ENCODE measurements around the gene IARS1.

IARS1 gene

GRCh38 chr9:92328225-92328624, 34.7 kb upstream of the IARS1 start:
- Mint-ChIP-seq H3K4me1 (peaks cover 44% of the 10 kb centered on the region), H3K27ac (peak overlapping the region in 1 of 3 experiments; percentile 64), H3K9me3 (no peaks in the 10 kb centered on the region), H3K4me3 (peak overlapping the region; percentile 1 to 98 (median 95)), H3K27me3 (ENCODE audit: low read depth) (no peaks in the 10 kb centered on the region), H3K36me3 (ENCODE audit: low read depth) (no peaks in the 10 kb centered on the region)
- TF ChIP-seq CTCF (IDR thresholded peaks at IDR 0.05; ENCODE audit: unreplicated experiment in 3 of 3): peak; percentile 38 to 44 (median 43)

GRCh38 chr9:92327283-92327850, 33.9 kb upstream of the IARS1 start:
- no peak for TF ChIP-seq CTCF (IDR thresholded peaks at IDR 0.05; ENCODE audit: unreplicated experiment in 3 of 3)
- Mint-ChIP-seq H3K27me3 (ENCODE audit: low read depth) (no peaks in the 10 kb centered on the region), H3K4me3 (peak overlapping the region; percentile 93 to 98 (median 95)), H3K9me3 (no peaks in the 10 kb centered on the region), H3K27ac (peak overlapping the region; percentile 64 to 97 (median 97)), H3K36me3 (ENCODE audit: low read depth) (peaks cover 4% of the 10 kb centered on the region), H3K4me1 (peaks cover 36% of the 10 kb centered on the region)

GRCh38 chr9:92325991-92326500, 32.5 kb upstream of the IARS1 start:
- peak overlapping the region; percentile 93 to 98 (median 95) for H3K4me3 Mint-ChIP-seq
- peak overlapping the region; percentile 97 to 98 (median 97) for H3K27ac Mint-ChIP-seq
- H3K36me3 Mint-ChIP-seq (ENCODE audit: low read depth): peaks cover 7% of the 10 kb centered on the region
- no peaks in the 10 kb centered on the region for H3K27me3 Mint-ChIP-seq (ENCODE audit: low read depth)
- TF ChIP-seq CTCF (IDR thresholded peaks at IDR 0.05; ENCODE audit: unreplicated experiment in 3 of 3): no peak
- H3K9me3 Mint-ChIP-seq: no peaks in the 10 kb centered on the region
- peaks cover 36% of the 10 kb centered on the region for H3K4me1 Mint-ChIP-seq

GRCh38 chr9:92325269-92325990, 31.9 kb upstream of the IARS1 start, which contains the start of the genes CENPP and NOL8:
CENPP (plus strand) TSS chr9:92325953.
NOL8 (minus strand) TSS chr9:92325350; CDS start chr9:92324161, 1,189 bp downstream.
- Mint-ChIP-seq H3K27ac (peak within 1 kb of the TSS; percentile 97 to 98 (median 97)), H3K4me3 (peak within 1 kb of the TSS; percentile 93 to 98 (median 95)), H3K4me1 (peaks cover 36% of the 10 kb centered on the region), H3K9me3 (no peaks in the 10 kb centered on the region), H3K36me3 (ENCODE audit: low read depth) (peaks cover 10% of the 10 kb centered on the region), H3K27me3 (ENCODE audit: low read depth) (no peaks in the 10 kb centered on the region)
- no peak for TF ChIP-seq CTCF (IDR thresholded peaks at IDR 0.05; ENCODE audit: unreplicated experiment in 3 of 3)

GRCh38 chr9:92324889-92325268, 31.4 kb upstream of the IARS1 start:
- Mint-ChIP-seq H3K4me3 (peak overlapping the region; percentile 93 to 98 (median 95)), H3K36me3 (ENCODE audit: low read depth) (peaks cover 10% of the 10 kb centered on the region), H3K27ac (peak overlapping the region; percentile 97 to 98 (median 97)), H3K4me1 (peaks cover 30% of the 10 kb centered on the region), H3K27me3 (ENCODE audit: low read depth) (no peaks in the 10 kb centered on the region), H3K9me3 (no peaks in the 10 kb centered on the region)
- no peak for TF ChIP-seq CTCF (IDR thresholded peaks at IDR 0.05; ENCODE audit: unreplicated experiment in 3 of 3)
